ENCODE data around the gene PID1.
A peak's percentile ranks its signal among the peaks of the same experiment; 100 is the strongest.

The PID1 gene, protein sequence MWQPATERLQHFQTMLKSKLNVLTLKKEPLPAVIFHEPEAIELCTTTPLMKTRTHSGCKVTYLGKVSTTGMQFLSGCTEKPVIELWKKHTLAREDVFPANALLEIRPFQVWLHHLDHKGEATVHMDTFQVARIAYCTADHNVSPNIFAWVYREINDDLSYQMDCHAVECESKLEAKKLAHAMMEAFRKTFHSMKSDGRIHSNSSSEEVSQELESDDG

DNA sequence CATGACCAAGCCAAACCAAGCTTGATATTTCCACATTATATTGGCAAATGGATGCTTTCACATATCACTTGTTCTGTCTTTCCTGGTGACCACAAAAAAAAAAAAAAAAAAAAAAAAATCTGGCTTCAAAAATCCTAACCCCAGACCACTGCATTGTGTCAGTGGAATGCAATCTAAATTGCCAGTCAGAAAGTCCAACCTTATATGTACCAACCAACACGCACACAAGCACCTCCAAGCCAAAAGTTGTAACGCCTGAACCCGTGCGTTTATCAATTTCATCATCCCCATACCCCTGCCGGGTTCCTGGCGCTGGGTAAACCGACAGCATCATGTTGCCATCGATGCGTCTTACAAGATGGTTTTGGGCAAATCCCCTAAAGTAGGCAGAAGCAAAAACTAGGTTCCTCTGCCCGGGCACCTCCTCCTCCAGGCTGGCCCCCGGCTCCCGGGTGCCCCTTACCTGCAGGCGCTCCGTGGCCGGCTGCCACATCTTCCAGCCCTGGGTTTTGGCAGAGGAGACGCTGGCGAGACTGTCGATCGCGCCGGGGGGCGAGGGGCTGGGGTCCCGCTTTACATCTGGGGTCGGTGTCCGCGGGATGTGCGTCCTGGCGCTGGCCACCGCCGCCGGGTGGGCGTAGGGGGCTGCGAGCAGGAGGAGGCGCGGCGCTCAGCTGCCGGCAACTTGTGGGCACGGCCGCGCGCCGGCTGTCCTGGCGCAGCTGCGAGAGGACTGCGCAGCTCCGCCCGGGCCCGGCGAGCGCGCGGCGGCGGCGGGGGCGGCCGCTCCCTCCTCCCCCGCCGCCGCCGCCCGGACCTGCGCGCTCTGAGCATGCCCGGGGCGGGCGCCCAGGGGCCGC is at the start of gene PID1:
Gene PID1, minus strand, starts transcription at position 737 of the 860 bp plus-strand sequence. Its CDS starts 244 bp downstream, at position 493.
- no peak for DNase-seq

DNA sequence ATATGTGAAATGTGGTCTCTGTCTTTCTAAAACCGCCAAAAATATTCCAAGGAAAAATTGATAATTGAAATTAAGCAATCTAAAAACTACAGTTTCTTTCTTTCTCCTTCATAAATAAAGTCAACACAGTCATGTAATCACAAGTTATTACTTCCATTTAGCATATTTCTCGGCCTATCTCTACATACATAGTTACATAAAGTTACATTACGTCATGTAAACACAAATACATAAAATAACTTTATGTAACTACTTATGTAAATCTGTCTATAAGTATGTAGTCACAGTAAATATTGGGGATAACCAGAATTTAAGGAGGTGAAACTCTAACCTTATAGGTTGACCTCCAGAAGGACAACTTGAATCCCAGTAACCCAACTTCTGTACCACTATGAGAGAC is 48.5 kb upstream of the PID1 start:
- DNase-seq: no peak

DNA sequence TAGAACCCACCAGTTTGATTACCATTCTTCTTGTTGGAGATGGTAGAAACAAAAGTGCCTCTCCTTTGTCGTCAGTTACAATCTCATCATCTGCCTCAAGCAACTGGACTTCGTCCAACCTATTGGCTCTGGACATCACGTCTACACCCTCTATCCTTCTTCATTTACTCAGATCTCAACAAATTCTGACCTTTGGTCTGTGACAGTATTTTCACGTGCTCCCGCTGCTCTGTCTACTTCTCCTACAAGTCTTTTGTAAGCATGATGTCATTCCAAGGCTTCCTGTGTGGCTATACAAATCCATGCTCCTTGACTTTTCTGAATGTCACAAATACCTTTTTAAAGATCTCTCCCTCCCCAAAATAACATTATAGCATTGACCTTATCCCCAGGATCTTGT is 43.0 kb upstream of the PID1 start:
- DNase-seq: no peak

DNA sequence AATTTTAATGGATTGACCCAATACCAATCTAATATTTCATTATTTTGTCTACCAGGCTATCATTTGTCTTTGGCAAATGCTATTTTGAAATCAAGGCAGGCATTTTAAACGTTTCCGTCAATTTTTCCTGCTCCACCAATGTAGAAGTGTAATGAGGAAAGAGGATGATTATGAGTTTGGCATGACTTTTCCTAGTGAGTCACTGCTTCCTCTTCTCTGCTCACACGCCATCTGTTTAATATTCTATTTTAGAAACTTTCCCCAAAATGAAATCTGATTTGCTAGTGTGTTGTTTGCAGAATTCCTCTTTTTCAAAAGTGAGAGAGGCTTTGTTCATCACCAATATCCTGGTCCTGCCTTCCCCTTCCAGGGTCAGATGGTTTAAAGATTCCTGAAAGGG is 42.5 kb upstream of the PID1 start:
- no peak for DNase-seq

DNA sequence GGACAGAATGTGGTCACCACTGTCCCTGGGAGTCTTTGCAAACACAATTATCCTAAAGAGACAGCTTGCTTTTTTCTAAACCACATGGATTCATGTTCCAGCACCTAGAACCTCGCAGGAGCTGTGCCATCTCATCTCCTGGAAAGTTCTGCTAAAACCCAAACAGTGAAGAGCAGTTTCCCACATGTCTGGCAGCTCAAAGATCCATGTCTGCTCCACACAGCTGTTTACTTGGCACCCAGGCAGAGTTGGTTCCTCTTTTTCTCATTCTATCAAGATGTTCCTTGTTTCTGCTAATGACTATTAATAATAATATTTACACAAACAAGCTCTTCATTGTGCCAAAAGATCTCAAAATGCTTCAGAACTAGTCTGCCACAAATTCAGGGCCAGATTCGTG is 30.1 kb upstream of the PID1 start:
- DNase-seq: no peak

DNA sequence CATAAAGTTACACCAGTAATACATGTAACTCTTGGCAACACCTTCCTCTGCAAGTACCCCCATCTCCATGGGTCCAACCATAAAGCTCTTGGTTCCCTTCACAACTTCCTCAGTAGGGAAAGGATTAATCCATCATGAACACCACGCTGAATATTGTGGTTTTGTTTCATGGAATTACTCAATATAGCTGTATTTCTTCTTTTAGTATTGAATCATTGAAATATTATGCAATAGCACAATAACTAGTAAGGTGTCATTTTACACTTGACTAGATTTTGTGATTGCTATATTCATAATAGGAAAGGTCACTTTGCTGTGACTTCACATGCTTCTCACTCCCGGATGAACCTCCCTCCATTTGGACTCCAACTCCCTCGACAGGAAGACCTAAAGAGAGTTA is 29.7 kb upstream of the PID1 start:
- DNase-seq: peak; percentile 9

DNA sequence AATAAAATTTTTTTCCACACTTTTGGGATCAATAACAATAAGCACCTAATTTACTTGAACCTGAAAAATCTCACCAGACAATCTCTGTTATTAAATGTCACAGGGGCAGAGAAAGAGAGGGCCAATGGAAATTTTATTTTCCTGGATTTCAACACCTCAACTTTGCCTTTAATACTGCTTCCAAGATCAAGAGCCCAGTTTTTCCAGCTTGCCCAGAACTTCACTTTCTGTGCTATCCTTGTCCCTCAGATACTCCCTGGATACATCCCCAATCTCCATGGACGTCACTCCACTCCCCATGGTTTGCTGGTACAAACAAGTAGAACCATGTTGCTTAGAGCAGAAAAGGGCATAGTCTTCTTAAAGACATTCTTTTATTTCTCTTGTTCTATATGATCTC is 29.3 kb upstream of the PID1 start:
- DNase-seq: no peak

DNA sequence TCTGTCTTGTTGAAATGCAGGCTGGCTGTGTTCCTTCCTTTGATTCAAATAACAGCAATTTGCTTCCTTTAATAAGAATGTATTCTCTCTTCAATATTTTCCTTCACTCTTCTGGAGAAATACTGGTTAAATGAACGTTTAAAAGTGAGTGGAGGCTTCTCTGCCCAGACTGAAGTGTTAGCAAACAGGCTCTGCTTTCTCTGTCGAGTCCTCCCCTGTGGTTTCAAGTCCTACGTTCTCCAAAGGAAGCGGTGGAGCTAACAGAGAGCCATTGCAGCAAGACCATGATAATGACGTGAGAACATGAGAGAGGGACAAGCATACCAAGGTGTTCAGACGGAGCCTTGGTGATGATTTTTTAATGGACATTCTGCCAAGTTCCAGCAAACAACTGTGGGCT is 26.2 kb upstream of the PID1 start:
- DNase-seq: no peak

DNA sequence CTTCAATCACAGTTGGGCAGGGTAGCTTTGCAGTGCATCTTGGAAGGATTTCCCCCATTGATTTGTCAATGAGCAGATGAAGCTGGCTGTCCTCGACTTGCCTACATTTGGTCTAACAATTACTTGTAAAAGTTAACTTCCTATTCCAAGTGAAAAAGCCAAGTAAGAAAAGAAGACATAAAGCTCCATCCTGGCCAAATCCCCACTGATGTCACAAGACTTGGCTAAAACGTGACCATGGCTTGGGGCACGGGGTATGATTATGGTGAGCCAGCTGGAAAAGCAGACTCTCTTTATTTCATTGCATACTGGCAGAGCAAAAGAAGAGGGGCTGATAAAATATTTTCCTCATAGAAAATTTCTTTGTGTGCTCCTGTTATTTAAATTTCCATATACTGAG is 25.4 kb upstream of the PID1 start:
- DNase-seq: no peak

DNA sequence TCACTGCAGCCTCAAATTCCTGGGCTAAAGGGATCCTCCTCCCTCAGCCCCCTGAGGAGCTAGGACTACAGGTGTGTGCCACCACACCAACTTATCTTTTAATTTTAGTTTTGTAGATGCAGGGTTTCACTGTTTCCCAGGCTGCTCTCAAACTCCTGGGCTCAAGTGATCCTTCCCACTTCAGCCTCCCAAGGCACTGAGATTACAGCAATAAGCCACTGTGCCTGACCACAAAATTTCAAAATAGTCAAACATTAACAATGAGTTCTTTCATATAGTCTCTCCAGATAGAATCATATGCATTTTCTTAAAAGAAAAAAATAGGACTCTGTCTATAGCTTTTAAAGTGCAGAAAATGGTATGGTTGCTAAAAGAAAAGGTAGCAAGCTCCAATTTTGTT is 24.9 kb upstream of the PID1 start:
- no peak for DNase-seq

DNA sequence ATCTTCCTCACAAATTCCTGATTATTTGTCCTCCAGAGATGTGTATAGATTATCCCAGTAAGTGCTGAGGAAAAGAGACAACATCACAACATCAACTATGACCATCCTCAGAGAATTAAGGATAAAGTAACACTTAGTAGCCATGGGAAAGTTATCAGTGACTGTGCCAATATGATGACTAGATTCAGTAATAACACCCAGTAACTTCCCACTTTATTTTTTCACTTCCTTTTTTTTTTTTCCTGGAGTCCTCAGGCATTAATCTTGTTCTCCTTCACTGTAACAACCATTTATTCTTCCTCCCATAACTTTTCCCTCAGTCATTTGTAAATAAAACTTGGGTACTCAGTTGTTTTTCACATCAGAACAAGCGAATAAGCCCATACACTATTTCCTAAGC is 16.7 kb upstream of the PID1 start:
- no peak for DNase-seq

DNA sequence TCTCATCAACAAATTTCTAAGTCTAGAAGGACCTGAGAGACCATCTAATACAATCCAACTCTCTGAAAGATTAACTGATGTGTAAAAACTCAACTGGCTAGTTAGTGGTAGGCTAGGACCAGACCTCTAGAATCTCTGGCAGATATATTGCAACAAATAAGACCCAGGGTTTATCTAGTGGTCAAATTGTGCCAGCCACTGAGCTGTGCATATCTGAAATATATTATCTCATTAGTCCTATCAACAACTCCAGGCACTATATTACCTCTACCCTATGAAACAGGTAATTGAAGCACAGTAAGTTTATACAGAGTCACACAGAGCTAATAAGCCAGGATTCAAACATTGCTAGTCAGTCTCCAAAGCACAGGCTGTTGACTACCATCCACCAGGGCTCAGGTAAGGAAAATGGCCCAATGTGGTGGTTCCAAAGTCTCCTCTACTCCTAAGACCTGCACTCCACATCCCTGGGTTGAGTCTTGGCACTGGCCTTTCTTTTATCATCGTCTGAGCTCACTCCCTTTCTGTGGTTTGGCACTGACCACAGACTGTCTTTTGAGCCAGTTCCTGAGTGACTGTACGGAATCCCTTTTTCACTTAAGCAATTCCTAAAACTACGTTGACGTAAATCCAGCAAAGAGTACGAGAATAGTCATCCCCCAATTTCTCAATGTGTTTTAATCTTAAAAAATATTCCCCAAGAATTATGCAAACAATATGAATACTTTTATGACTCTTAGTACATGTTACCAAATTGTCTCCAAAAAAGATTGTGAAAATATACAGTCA is 11.9 kb upstream of the PID1 start:
- DNase-seq: peak; percentile 5

DNA sequence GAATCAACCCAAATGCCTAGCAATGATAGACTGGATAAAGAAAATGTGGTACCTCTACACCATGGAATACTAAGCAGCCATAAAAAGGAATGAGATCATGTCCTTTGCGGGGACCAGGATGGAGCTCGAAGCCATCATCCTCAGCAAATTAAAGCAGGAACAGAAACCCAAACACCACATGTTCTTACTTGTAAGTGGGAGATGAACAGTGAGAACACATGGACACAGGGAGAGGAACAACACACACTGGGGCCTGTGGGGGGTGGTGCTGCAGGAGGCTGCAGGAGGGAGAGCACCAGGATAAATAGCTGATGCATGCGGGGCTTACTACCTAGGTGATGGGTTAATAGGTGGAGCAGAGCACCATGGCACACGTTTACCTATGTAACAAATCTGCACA is 8.4 kb upstream of the PID1 start:
- DNase-seq: no peak

DNA sequence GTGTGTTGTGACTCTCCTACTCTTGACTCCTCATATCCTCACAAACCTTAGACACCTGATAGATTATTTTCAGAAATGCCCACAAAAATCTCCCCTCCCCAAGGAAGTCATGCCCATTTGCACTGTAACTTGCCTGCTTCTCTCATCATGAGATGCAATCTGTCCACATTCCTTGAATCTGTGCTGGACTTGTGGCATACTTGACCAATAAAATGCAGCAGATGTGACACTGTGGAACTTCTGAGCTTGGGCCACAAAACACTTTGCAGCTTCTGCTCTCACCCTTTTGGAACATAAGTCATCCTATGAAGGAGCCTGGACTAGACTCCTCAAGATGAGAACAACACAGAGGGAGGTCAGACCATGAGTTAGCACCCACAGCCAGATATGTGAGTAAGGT is 4.4 kb upstream of the PID1 start:
- DNase-seq: no peak

DNA sequence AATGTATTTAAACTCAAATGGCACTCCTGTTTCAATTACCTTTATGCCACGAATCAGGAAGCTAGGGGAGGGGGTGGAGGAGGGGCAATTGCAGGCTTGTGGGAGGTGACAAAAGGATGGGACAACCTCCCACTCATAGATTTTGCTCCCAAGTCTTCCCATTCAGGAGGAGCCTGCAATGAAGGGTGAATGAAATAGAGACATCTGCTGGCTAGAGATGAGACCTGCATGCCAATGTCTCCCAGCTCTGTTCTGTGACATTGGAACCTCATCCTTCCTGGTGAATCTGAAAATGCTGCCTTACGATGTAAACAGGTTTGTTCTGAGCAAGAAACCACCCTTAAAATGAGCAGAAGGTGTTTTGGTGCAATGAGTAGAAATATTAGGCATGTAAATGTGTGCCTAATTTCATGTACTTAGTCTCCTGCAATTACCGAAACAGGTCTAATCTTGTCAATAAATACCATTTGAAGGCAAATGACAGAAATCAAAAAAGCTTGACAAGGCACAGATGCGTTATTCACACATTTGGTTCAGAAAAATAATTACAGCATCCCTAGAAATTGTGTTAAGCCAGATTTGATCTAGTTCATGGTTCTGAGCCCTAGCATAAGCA is 2.7 kb upstream of the PID1 start:
- peak; percentile 4 for DNase-seq

DNA sequence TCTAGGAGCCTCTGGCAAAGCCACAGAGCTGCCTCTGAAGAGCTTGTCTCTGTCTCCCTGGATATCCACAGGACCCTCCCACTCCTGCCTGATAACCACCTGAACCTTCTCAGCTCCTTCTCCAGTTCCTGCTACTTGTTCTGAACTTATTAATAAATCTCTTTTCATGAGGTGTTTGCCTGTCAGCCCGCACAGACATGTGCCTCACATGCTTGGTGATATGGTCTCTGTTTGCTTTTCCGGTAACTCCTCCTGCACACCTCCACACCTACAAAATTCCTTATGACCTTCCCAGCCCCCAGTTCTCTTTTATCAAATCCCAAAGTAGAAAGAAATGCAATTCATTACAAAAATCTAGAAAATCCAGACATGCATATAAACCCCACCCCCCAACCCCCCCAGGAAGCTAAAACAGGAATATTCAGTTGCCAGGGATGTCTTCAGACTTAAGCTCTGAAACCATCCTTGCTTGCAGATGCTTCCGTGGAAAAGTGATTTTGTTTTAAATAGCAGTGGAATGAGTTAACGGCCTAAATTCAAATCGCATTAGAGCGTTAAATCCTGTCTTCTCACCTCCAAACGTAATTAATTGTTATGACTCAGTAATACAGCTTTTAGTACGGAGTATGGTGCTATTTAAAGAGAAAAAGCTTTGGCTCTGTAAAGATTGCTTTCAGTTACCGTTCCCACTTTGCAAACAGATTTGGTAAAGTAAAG is 2.1 kb upstream of the PID1 start:
- no peak for DNase-seq

DNA sequence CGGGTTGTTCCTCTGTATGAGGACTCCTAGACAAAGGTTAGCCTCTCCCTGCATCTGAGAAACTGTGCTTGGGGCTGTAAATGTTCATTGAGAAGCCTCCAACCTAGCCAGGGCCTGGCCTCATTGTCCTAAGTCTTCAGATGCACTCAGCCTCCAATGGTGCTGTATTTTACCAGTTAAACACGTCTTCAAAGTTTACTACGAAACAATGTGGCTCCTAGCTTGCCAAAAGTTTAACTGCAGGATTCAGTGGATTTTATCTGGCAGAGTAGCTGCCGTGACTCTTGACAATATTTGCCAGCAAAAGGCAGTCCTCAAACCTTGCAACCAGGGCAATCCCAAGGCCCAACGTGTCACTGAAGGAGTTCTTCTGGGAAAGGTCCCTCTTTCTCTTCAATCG is 1.1 kb downstream of the PID1 start:
- no peak for DNase-seq

DNA sequence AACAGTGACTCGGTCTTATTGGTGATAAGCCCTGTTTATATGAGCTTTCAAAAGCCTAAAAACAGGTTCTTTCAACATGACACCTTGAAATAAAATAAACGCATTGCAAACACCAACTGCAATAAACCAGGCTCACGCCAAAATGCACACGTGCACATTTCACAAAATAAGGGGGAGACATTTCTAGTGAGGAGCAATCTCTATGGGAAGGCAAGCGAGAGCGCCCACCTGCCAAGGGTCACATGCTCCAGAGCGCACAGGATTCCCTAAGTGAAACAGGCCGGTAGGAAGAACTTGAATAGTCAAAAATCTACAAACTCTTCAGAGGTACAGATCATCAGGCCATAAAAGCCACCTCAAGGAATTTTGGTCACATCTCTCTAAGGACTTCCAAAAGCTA is 1.9 kb downstream of the PID1 start:
- no peak for DNase-seq

DNA sequence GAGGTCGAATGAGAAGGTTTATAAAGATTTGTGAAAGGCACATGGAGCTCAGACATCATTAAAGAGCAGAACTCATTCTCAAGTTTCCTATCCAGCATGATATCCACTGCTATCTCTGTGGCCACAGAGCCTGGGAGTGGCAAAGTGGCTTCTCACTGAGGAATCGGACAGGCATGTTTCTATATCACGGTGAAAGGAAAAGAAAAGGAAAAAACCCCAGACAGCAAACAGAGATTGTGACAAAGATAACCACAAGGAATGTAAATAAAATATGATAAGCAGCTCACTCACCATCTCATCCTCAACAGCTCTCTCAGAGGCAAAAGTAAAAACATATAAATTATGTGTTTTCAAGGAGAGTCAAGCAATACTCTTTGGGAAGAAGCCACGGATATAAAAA is 2.5 kb downstream of the PID1 start:
- no peak for DNase-seq

DNA sequence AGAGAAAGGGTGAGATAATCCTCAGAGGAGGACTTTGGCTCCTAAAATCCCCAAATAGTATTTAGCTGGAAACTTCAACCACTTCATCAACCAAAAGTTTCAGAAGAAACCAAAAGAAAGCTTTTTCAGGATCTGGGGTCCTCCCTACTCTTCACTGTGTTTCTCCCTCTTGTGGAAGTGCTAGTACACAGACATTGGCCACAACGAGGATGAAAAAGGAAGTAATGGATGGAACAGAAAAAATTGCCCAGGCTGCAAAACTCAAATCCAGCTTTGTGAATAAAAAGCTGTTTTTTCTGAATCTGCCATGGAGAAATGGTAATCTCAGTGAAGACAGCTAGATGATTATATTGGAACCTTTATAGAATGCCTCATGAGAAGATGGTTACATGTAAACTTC is 4.0 kb downstream of the PID1 start:
- DNase-seq: no peak

DNA sequence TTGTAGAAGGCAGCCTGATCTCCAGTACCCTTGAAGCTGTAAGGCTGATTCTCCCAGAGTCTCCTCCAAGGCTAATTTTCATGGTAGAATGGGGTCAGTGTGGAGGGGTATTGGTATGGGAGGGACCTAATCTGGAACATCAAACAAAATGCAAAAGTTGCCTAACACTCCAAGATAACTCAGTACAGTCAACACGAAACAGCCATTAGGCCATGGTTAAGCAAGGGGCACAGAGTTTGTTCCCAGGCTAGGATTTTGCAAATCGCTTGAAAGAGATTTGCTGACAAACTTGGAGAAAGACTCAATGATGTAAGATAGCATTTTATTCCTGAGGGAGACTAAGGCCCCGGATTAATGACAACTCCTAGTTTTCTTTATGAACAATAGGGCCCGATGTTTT is 5.4 kb downstream of the PID1 start:
- DNase-seq: no peak

DNA sequence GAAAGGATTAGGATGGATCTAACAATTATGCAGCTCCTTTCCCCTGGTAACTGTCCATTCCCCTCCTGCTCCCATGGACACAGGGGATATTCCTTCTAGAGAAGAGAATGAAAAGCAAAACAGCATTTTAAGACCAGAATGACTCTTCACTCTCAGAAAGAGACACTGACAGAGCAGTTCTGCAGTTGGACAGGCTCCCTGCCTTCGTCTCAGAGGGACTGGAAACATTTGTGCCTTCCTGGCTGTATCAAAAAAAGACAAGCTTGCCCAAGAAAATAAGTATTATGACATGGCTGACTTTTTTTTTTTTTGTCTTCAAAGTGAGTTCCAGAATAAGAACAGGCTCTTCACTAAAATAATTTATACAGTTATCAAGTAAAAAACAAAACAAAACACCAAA is 9.5 kb downstream of the PID1 start:
- DNase-seq: no peak

DNA sequence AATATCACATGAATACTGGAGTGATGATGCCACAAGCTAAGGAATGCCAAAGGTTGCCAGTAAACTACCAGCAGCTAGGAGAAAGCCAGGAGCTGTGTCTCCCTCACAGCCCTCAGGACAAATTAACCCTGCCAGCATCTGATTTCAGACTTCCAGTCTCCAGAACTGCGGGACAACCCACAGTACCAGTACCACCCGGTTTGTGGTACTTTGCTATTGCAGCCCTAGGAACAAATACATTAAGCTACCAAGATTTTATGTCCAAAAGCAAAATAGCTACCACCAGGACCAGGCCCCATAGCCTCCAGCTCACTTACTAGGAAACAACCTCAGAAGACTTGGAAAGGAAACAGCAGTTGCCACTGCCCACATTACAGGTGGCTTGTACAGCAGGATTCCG is 10.0 kb downstream of the PID1 start:
- DNase-seq: no peak
